HG03565 (cell line): ENCODE data around the gene WFDC1.

Experiments used
- ATAC-seq: cut with Tn5 transposase; IDR thresholded peaks from one replicate; pipeline ENCODE4 v1.9.1; 2021; ENCODE audit warnings: mild to moderate bottlenecking, moderate library complexity; ENCODE audit not compliant: unreplicated experiment

Gene WFDC1

GRCh38 chr16:84349862-84350684 is 55.4 kb downstream of the WFDC1 start:
- ATAC-seq: no peak

- no peak for ATAC-seq
Measured at GRCh38 chr16:84350685-84351400, 56.2 kb downstream of the WFDC1 start.

GRCh38 chr16:84351630-84352029 is 57.0 kb downstream of the WFDC1 start:
- ATAC-seq: no peak

- no peak for ATAC-seq
Measured at GRCh38 chr16:84354306-84354705, 59.6 kb downstream of the WFDC1 start.

GRCh38 chr16:84355149-84355548 is 60.5 kb downstream of the WFDC1 start:
- ATAC-seq: no peak

- no peak for ATAC-seq
Measured at GRCh38 chr16:84356176-84356575, 61.5 kb downstream of the WFDC1 start.

- no peak for ATAC-seq
Measured at GRCh38 chr16:84356591-84357116, 62.0 kb downstream of the WFDC1 start.

- ATAC-seq: no peak
Measured at GRCh38 chr16:84357191-84357651, 62.5 kb downstream of the WFDC1 start.

GRCh38 chr16:84358601-84359295 is 64.1 kb downstream of the WFDC1 start:
- ATAC-seq: no peak

- ATAC-seq: no peak
Measured at GRCh38 chr16:84359326-84359725, 64.6 kb downstream of the WFDC1 start.

GRCh38 chr16:84360170-84360569 is 65.5 kb downstream of the WFDC1 start:
- ATAC-seq: no peak

GRCh38 chr16:84360748-84361147 is 66.1 kb downstream of the WFDC1 start:
- no peak for ATAC-seq

- no peak for ATAC-seq
Measured at GRCh38 chr16:84361546-84361945, 66.9 kb downstream of the WFDC1 start.

GRCh38 chr16:84362471-84362941 is 67.8 kb downstream of the WFDC1 start:
- ATAC-seq: no peak

- ATAC-seq: no peak
Measured at GRCh38 chr16:84366208-84366607, 71.5 kb downstream of the WFDC1 start.

GRCh38 chr16:84367297-84367680 is 72.6 kb downstream of the WFDC1 start:
- ATAC-seq: no peak

- no peak for ATAC-seq
Measured at GRCh38 chr16:84367750-84368307, 73.2 kb downstream of the WFDC1 start.

GRCh38 chr16:84368308-84368996 is 73.8 kb downstream of the WFDC1 start, which contains the start of gene ATP2C2:
TSS of gene ATP2C2 (plus strand) at chr16:84368538. CDS start at chr16:84368616, 78 bp downstream.
- no peak for ATAC-seq

GRCh38 chr16:84369105-84369504 is 74.4 kb downstream of the WFDC1 start:
- no peak for ATAC-seq

- ATAC-seq: no peak
Measured at GRCh38 chr16:84369938-84370627, 75.4 kb downstream of the WFDC1 start.
